Germinal center (tissue), 1 donor: ENCODE results near the gene CCM2.
"Not testable (repeated sequence)": the region's sequence is repeated elsewhere in the genome, so short reads cannot be mapped to it uniquely, and the experiment has no call there.

ENCODE experiments used
- DNase-seq: peaks from one replicate; pipeline ENCODE4 v3.0.0; 2012; ENCODE audit warnings: mixed read lengths, low spot score

The CCM2 gene

DNA sequence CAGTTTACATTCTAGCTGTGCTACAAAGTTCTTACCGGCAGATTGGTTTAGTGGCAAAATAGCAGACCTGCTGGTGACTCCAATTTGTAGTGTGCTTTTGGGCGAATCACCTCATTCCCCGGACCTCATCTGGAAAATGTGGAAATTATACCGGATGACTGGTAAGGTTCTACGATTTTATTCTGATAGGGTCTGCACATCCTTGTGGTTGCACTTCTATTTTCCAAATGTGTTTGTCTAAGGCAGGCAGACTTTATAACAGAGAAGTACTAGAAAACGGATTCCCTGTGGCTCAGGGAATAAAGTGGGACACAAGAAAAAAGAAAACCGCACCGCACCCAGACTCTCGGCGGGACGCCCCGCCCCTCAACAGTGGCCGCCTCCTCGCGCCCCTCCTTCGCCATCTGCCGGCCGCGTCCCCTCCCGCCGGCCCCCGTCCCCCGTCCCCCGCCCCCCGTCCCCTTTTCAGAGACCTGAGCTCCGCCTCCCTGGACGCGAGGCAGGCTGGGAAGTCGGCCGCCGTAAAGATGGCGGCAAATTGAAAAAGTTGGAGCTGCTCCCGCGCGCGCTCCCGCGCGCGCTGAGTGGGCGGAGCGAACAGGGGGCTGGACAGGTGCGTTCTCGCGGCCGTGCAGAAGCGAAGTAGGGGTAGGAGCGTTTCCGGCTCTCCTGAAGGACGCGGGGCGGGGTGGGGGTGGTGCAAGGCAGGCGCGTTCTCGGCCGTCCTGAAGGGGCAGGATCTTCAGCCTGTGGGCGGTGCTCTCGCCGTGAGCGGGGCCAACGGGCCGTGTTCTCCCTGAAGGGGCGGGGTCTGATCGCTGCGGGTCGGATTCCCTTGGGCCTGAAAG, 532 bp upstream of the CCM2 start:
- DNase-seq, result peak; percentile 93

DNA sequence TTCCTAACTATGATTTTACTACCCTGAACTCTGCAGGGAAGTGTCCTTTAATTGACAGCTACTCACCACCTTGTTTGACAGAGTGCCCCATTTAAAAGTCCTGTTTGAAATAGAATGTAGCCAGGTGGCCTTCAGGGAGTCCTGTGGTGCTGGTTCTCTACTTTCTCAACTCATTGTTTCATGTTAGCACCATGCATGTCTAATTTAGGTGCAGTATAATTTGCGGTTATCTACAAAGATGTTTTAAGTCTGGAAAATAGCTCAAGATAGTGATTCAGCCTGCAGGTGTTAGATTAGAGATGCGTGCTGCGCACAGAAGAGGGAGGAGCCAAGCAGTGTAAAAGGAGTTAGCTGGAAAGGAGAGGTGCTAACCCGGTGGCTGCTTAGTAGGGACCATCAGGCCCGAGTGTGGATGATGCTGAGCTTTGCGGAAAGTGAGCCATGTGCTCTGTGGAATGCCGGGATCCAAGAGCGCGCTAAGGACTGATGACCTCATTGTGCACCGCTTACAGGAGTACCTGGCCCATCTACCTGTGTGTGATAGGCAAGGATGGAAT, 1.2 kb downstream of the CCM2 start:
- peak; percentile 51 for DNase-seq

- no peak for DNase-seq
These were observed 1.8 kb downstream of the CCM2 start for GRCh38 chr7:45001826-45002225.

DNA sequence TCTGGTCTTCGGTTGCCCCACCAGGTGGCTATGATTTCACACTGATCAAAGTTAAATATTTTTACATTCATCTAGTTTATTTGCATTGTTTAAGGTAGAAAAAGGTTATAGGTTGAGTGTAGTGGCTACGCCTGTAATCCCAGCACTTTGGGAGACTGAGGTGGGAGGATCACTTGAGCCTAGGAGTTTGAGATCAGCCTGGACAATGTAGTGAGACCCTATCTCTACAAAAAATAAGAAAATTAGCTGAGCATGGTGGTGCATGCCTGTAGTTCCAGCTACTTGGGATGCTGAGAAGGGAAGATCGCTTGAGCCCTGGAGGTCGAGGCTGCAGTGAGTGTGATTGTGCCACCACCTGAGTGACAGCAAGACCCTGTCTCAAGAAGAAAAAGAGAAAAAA, 3.8 kb downstream of the CCM2 start:
- DNase-seq, result no peak

- no peak for DNase-seq
These were observed 7.1 kb downstream of the CCM2 start for GRCh38 chr7:45007106-45007505.

GRCh38 chr7:45007571-45008328, 7.7 kb downstream of the CCM2 start:
- DNase-seq, result no peak

DNA sequence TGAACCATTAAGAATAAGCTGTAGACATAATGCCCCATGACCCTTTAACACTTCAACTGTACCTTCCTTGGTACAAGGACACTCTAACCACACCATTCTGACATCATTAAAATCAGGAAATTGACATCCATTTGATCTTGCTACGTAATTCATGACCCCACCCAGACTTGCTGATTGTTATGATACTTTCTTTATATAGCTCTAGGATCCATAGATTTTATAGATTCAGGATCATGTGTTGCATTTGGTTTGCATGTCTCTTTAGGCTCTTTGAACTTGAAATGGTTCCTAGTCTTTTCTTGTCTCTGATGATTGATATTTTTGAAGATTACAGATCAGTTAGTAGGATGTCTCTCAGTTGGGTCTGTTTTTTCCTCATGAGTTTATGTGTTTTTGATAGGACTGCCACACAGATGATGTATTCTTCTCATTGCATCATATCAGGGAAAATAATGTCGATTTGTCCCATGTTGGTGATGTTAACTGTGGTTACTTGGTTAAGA, 13.5 kb downstream of the CCM2 start:
- no peak for DNase-seq

GRCh38 chr7:45015313-45015712, 15.3 kb downstream of the CCM2 start:
- no peak for DNase-seq

GRCh38 chr7:45017253-45017652, 17.3 kb downstream of the CCM2 start:
- no peak for DNase-seq

- DNase-seq, result no peak
These were observed 20.9 kb downstream of the CCM2 start for GRCh38 chr7:45020915-45021314.

GRCh38 chr7:45021604-45022296, 21.7 kb downstream of the CCM2 start:
- no peak for DNase-seq

DNA sequence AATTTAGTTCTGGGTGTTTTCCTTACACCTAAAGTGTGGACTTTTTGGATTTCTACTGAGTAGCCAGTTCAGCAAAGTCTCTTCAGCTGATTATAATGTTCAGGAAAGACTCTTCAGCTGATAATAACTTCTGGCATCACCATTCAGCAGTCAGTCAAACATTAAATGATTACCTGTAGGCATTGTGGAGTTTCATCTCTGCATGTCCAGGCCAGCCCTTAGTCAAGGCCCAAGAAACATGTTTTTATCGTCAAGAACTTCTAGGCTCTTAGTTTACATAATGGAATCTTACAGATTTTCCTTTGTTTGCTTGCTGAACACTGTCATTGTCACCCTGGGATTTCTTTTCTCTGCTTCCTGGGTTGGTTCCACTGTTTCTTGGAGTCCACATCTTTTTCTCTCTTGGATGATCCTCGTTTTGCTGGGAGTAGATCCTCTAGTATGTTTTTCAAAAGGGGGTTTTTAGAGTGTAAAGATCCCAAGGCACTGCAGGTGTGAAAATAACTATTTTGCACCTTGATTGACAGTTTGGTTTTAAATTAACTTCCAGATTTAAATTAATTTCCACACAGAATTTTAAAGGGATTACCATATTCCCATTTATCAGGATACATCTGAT, 24.2 kb downstream of the CCM2 start:
- no peak for DNase-seq

GRCh38 chr7:45025473-45025872, 25.5 kb downstream of the CCM2 start:
- not testable (repeated sequence) for DNase-seq

GRCh38 chr7:45026013-45026412, 26.0 kb downstream of the CCM2 start:
- no peak for DNase-seq

GRCh38 chr7:45026984-45027773, 27.2 kb downstream of the CCM2 start:
- DNase-seq, result peak; percentile 65

- DNase-seq, result no peak
These were observed 27.7 kb downstream of the CCM2 start for GRCh38 chr7:45027774-45028114.

- no peak for DNase-seq
These were observed 28.3 kb downstream of the CCM2 start for GRCh38 chr7:45028138-45028919.

- no peak for DNase-seq
These were observed 28.9 kb downstream of the CCM2 start for GRCh38 chr7:45028920-45029344.

- no peak for DNase-seq
These were observed 31.8 kb downstream of the CCM2 start for GRCh38 chr7:45031829-45032228.

GRCh38 chr7:45032421-45032820, 32.4 kb downstream of the CCM2 start:
- DNase-seq, result no peak
